IPS DF 6.9 (cell line): ENCODE results near the gene GALNT13.

Experiments used
- DNase-seq: peaks from one replicate; pipeline ENCODE4 v3.0.0-alpha.2; 2013; ENCODE audit warnings: low read depth, low spot score
- H3K27ac ChIP-seq: one replicate; pipeline ENCODE4 v1.5.1; 2013; ENCODE audit warnings: low read length, control low read depth
- H3K27me3 ChIP-seq: 2 replicates; pipeline ENCODE4 v1.6.1; 2013; ENCODE audit warnings: mild to moderate bottlenecking, low read length; ENCODE audit not compliant: control insufficient read depth, insufficient read depth
- H3K36me3 ChIP-seq: 2 replicates; pipeline ENCODE4 v1.6.1; 2013; ENCODE audit warnings: low read length; ENCODE audit not compliant: control insufficient read depth, insufficient read depth
- H3K4me1 ChIP-seq: 2 replicates; pipeline ENCODE4 v1.6.1; 2013; ENCODE audit warnings: low read length; ENCODE audit not compliant: control insufficient read depth, insufficient read depth
- H3K4me3 ChIP-seq: 2 replicates; pipeline ENCODE4 v1.5.1; 2013; ENCODE audit warnings: mild to moderate bottlenecking, low read length
- H3K9me3 ChIP-seq: 2 replicates; pipeline ENCODE4 v1.6.1; 2013; ENCODE audit warnings: low read length, inconsistent platforms; ENCODE audit not compliant: control insufficient read depth, insufficient read depth
- whole genome bisulfite sequencing: extraction: QIAGEN DNeasy Blood & Tissue Kit; methylation state at CpG from one replicate; pipeline ENCODE4 v1.1.7; 2013; ENCODE audit warnings: mixed read lengths, missing lambda C conversion rate; ENCODE audit not compliant: insufficient read length, insufficient coverage; 5-methylcytosine and 5-hydroxymethylcytosine counted together

The GALNT13 gene

DNA sequence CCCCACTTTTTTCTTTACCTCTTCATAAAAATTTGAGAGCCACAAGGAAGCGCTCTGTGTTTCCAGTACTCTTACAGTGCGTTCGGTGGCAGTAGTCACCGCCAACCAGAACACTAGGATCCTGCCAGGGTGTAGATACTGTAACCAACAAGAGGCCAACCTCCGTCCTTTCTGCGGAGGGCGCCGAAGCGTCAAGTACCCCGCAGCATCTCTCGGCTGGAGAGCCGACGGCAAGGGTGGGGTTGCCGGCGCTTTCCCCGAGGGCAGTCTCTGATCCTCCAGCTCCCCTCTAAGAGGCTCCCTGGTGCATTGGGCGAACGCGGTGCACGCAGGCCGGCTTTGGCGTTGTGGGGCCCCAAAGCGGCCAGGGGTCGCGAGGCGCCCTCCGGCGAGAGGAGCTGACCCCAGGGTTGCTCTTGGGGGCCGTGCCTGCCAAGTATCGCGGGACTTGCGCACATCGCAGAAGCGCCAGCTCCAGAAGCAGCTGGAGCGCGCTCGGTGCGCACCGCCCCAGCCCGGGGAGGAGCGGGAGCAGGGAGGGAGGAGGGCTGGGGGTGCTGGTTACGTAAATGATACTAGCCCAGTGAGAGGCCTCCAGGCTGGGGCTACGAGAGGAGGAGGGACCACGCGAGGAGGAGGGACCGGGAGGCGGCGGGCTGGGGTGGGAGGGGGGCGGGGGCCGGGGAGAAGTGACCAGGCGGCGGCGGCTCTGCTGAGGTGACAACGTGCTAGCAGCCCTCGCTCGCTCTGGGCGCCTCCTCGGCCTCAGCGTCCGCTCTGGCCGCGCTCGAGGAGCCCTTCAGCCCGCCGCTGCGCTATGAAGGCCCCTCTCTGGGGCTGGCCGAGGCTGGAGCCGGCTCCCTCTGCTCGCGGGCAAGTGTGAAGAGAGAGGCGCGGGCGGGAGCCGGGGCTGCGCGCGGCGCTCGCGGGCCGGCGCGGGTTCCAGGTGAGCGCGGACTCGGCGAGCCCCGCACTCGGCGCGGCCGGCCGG lies at the start of gene GALNT13:
Gene GALNT13 (plus strand): TSS at position 692 of the 991 bp plus-strand sequence.
- no peak within 1 kb of the TSS for H3K27ac ChIP-seq
- H3K4me1 ChIP-seq, result no peaks in the 10 kb centered on the region
- H3K36me3 ChIP-seq, result no peaks in the 10 kb centered on the region
- H3K27me3 ChIP-seq, result peaks cover 13% of the 10 kb centered on the region
- peak within 1 kb of the TSS; percentile 60; the same call in 1 of the 2 replicates for H3K4me3 ChIP-seq
- DNase-seq, result peak; percentile 87
- WGBS, result no CpG with 5 or more reads among the region's 93 CpGs
- no peaks in the 10 kb centered on the region for H3K9me3 ChIP-seq

DNA sequence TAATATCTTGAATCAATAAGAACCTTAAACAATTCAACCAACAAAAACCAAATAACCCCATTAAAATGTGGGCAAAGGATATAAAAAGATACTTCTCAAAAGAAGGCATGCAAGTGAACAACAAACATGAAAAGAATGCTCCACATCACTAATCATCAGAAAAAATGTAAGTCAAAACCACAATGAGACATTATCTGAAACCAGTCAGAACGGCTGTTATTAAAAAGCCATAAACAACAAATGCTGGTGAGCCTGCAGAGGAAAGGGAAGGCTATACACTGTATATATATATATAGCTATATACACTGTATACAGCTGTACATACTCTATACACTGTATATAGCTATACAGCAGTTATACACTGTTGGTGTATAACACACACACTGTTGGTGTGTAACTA lies 47.8 kb upstream of the GALNT13 start:
- H3K36me3 ChIP-seq, result no peaks in the 10 kb centered on the region
- no peak overlapping the region for H3K4me3 ChIP-seq
- no CpG with 5 or more reads among the region's 1 CpG for WGBS
- no peaks in the 10 kb centered on the region; the same call in 1 of the 2 replicates for H3K9me3 ChIP-seq
- H3K27ac ChIP-seq, result no peak overlapping the region
- H3K27me3 ChIP-seq, result no peaks in the 10 kb centered on the region
- H3K4me1 ChIP-seq, result no peaks in the 10 kb centered on the region
- no peak for DNase-seq

DNA sequence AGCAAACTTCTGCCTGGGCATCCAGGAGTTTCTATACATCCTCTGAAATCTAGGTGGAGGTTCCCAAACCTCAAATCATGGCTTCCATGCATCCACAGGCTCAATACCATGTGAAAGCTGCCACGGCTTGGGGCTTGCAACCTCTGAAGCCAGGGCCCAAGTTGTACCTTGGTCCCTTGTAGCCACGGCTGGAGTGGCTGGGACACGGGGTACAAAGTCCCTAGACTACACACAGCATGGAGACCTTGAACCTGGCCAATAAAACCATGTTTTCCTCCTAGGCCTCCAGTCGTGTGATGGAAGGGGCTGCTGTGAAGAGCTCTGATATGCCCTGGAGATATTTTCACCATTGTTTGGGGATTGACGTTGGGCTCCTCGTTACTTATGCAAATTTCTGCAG lies 43.4 kb upstream of the GALNT13 start:
- no peaks in the 10 kb centered on the region for H3K36me3 ChIP-seq
- H3K4me1 ChIP-seq, result no peaks in the 10 kb centered on the region
- WGBS, result no CpG with 5 or more reads among the region's 6 CpGs
- DNase-seq, result no peak
- H3K9me3 ChIP-seq, result no peaks in the 10 kb centered on the region; the same call in 1 of the 2 replicates
- H3K27me3 ChIP-seq, result no peaks in the 10 kb centered on the region
- no peak overlapping the region for H3K27ac ChIP-seq
- no peak overlapping the region for H3K4me3 ChIP-seq

DNA sequence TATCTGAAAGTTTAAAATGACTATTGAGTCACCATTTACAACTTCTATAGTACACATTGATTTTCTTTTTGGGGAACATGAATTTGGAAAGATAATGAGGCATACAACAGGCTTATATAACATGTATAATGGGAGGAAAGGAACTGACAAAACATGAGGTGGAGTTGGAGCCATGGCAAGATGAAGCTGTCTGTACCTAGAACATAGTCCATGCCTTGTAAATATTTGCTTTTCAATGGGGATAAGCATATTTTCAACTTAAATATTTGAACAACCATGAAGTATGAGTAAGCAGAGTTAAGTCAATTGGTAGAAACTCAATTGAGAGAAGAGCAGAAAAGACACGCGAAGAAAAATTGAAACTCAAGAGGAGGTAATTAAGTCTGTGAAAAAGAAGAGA lies 37.1 kb upstream of the GALNT13 start:
- H3K9me3 ChIP-seq, result no peaks in the 10 kb centered on the region
- H3K27ac ChIP-seq, result no peak overlapping the region
- no peaks in the 10 kb centered on the region for H3K36me3 ChIP-seq
- no peaks in the 10 kb centered on the region for H3K27me3 ChIP-seq
- no peaks in the 10 kb centered on the region for H3K4me1 ChIP-seq
- no peak for DNase-seq
- H3K4me3 ChIP-seq, result no peak overlapping the region
- WGBS, result no CpG with 5 or more reads among the region's 2 CpGs

DNA sequence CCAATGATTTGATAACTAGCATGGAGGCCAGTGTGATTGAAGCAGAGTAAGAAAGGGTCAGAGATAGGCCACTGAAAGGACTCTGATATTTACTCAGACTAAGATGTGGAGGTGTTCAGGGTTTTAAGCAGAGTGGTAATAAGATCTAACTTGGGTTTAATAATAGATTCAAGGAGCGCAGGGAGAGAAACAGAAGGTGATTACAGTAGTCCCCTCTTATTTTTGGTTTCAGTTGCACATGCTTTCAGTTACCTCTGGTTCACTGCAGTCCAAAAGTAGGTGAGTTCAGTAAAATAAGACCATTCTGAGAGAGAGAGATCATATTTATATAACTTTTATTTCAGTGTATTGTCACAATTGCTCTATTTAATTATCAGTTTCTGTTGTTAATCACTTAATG lies 13.5 kb upstream of the GALNT13 start:
- H3K9me3 ChIP-seq, result no peaks in the 10 kb centered on the region
- no CpG with 5 or more reads among the region's 1 CpG for WGBS
- H3K36me3 ChIP-seq, result no peaks in the 10 kb centered on the region

DNA sequence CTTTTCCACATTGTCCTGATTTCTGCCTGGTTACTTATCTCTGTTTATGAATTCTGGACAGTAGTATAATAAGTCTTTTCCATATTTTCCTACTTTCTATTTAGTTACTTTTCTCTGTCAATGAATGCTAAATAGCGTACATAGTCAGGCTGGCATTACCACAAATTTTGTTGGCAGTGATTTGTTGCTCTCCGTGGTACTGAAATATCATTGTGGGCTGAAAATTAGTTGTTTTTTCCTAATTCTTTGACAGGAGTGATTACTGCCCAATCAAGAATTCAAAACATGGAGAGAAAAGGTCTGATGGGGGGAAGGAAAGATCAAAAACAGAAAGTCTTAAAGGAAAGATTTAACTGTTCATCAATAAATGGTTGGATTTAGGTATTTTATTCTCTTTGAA lies 7.7 kb upstream of the GALNT13 start:
- Histone ChIP-seq H3K4me1 (no peaks in the 10 kb centered on the region), H3K9me3 (no peaks in the 10 kb centered on the region), H3K27me3 (no peaks in the 10 kb centered on the region), H3K4me3 (no peak overlapping the region), H3K36me3 (no peaks in the 10 kb centered on the region), H3K27ac (no peak overlapping the region)
- DNase-seq, result no peak
- WGBS, result no CpG with 5 or more reads among the region's 2 CpGs

More for the DNA sequence above, 13.5 kb upstream of the GALNT13 start:
- Histone ChIP-seq H3K4me3 (no peak overlapping the region), H3K4me1 (no peaks in the 10 kb centered on the region), H3K27me3 (no peaks in the 10 kb centered on the region), H3K27ac (no peak overlapping the region)
- DNase-seq, result no peak

DNA sequence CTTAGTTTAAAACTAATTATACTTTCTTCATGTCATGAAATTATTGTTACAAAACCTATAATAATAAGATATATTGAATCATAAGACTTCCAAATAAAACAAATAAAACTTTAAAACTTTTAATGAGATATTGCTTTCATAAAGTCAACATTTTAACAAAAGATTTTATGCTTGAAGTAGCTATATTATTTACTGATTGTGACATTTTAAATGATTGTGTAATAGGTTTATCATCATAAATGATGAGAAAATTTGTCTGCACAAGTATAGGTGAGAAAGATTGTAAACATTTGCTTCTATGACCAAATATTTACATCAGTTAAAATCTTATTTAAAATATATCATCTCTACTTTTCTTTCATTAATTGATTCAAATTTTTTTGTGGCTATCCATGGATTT lies 5.1 kb upstream of the GALNT13 start:
- Histone ChIP-seq H3K27ac (no peak overlapping the region), H3K27me3 (no peaks in the 10 kb centered on the region), H3K36me3 (no peaks in the 10 kb centered on the region), H3K4me3 (no peak overlapping the region), H3K4me1 (no peaks in the 10 kb centered on the region), H3K9me3 (no peaks in the 10 kb centered on the region)
- no peak for DNase-seq

DNA sequence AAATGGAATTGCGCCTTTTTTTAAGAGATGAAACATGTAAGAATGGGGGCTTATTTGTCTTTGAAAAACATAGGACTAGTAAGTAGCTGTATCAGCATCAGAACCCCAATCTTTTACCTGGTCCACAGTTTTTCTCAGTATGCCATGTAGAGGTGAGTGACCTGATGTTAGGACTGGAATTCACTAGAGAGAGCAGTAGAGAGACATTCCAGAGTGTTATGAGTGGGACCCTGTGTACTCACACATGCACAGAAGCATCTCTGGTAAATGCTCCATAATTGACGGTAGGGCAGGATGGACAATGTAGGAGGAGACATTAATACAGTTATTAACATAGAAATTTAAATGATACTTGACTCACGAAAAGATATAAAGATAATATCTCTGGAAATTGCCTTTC lies 1.4 kb upstream of the GALNT13 start:
- Histone ChIP-seq H3K9me3 (no peaks in the 10 kb centered on the region), H3K4me1 (no peaks in the 10 kb centered on the region), H3K36me3 (no peaks in the 10 kb centered on the region), H3K4me3 (no peak overlapping the region), H3K27me3 (peaks cover 13% of the 10 kb centered on the region), H3K27ac (no peak overlapping the region)
- WGBS, result no CpG with 5 or more reads among the region's 3 CpGs
- DNase-seq, result no peak

DNA sequence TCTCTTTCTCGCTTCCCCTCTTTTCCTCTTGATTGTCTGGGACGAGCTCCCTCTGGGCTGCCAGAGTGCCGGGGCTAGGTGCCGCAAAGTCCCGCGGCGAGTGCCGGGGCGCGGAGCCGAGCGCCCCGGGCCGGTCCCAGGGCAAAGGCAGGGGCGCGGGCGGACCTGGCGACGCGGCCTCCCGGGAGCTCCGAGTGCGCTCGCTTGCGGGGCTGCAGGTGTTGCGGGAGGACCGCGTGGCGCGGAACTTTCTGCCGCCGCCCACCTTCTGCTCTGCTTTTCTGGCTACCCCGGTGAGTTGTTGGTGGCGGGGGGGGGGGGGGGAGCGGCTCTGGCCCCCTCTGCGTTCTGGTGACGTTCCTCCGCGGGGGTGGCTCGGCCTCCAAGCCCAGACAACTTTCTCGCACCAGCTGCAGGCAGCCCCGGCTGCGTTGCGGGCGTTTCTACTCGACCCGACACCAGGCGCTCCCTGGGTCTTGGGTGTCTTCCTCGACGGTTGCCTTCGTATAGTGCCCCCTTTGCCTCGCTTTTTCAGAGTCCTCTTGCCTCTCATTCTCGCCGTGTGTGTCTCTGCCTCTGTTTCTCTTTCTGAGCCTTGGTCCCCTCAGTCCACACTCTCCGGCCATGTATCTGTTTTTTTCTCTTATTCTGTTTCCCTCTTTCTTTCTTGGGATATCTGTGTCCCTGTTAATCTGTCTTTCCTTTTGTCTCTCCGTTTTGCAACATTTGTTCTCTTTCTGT lies 759 bp downstream of the GALNT13 start:
- no CpG with 5 or more reads among the region's 56 CpGs for WGBS
- peak overlapping the region; percentile 60; the same call in 1 of the 2 replicates for H3K4me3 ChIP-seq
- no peak for DNase-seq
- H3K27ac ChIP-seq, result no peak overlapping the region
- H3K9me3 ChIP-seq, result no peaks in the 10 kb centered on the region
- H3K36me3 ChIP-seq, result no peaks in the 10 kb centered on the region
- no peaks in the 10 kb centered on the region for H3K4me1 ChIP-seq
- H3K27me3 ChIP-seq, result peaks cover 13% of the 10 kb centered on the region
